Activated T-helper 17 cell treated with anti-CD3 and anti-CD28 coated beads, Interleukin-2, amount 50 U/mL, for 72 hours (primary cell): ENCODE data around the gene GOLGA6L26. TPM values are rescaled to one million over a fixed set of nuclear protein-coding genes. Genes with fewer than 3 reads are reported as not detected.
"Not testable (repeated sequence)": the region's sequence is repeated elsewhere in the genome, so short reads cannot be mapped to it uniquely, and the experiment has no call there.

Experiments used
- ATAC-seq: fragments of 150-1000 bp; cut with Tn5 transposase; replicated peaks from 2 replicates; pipeline ENCODE4 v1.10.0; 2021; ENCODE audit warnings: mild to moderate bottlenecking, moderate library complexity
- H3K27ac Mint-ChIP-seq: one replicate; pipeline ENCODE4 v1.8.0; 2022; ENCODE audit warnings: mixed read lengths
- H3K27me3 Mint-ChIP-seq: one replicate; pipeline ENCODE4 v1.8.0; 2022; ENCODE audit warnings: mixed read lengths
- H3K36me3 Mint-ChIP-seq: one replicate; pipeline ENCODE4 v1.8.0; 2022; ENCODE audit warnings: low read depth, mild to moderate bottlenecking, mixed read lengths
- H3K4me1 Mint-ChIP-seq: one replicate; pipeline ENCODE4 v1.8.0; 2022; ENCODE audit warnings: mixed read lengths
- H3K4me3 Mint-ChIP-seq: one replicate; pipeline ENCODE4 v1.8.0; 2022; ENCODE audit warnings: mild to moderate bottlenecking, mixed read lengths
- H3K9me3 Mint-ChIP-seq: one replicate; pipeline ENCODE4 v1.8.0; 2022; ENCODE audit warnings: mixed read lengths
- total RNA-seq, 2 donors: library from RNA; stranded (reverse); gene quantifications; one replicate each; pipeline ENCODE4 v1.2.3, GENCODE V29; 2022

GOLGA6L26 gene
- total RNA-seq, result not detected

- H3K27ac Mint-ChIP-seq, H3K4me3 Mint-ChIP-seq, H3K36me3 Mint-ChIP-seq, H3K4me1 Mint-ChIP-seq, H3K27me3 Mint-ChIP-seq, H3K9me3 Mint-ChIP-seq, ATAC-seq: not testable (repeated sequence)
Measured at GRCh38 chr15:23334096-23334495, at the start of gene GOLGA6L26. Gene GOLGA6L26 (minus strand): TSS chr15:23334196. CDS start chr15:23334135, 61 bp downstream.

GRCh38 chr15:23381192-23381591, 47.2 kb upstream of the GOLGA6L26 start:
- not testable (repeated sequence) for H3K36me3 Mint-ChIP-seq, H3K4me1 Mint-ChIP-seq, H3K4me3 Mint-ChIP-seq, H3K27ac Mint-ChIP-seq, H3K9me3 Mint-ChIP-seq, ATAC-seq
- H3K27me3 Mint-ChIP-seq, result peaks cover 11% of the 10 kb centered on the region

- ATAC-seq, H3K9me3 Mint-ChIP-seq: not testable (repeated sequence)
Measured at GRCh38 chr15:23380700-23381099, 46.7 kb upstream of the GOLGA6L26 start.

GRCh38 chr15:23378946-23379345, 45.0 kb upstream of the GOLGA6L26 start:
- ATAC-seq, H3K4me1 Mint-ChIP-seq, H3K9me3 Mint-ChIP-seq, H3K4me3 Mint-ChIP-seq, H3K27me3 Mint-ChIP-seq, H3K36me3 Mint-ChIP-seq, H3K27ac Mint-ChIP-seq: not testable (repeated sequence)

More at GRCh38 chr15:23380700-23381099, 46.7 kb upstream of the GOLGA6L26 start:
- not testable (repeated sequence) for H3K27me3 Mint-ChIP-seq, H3K4me3 Mint-ChIP-seq, H3K27ac Mint-ChIP-seq, H3K4me1 Mint-ChIP-seq, H3K36me3 Mint-ChIP-seq

GRCh38 chr15:23374226-23374625, 40.2 kb upstream of the GOLGA6L26 start:
- not testable (repeated sequence) for H3K36me3 Mint-ChIP-seq, ATAC-seq, H3K27me3 Mint-ChIP-seq, H3K27ac Mint-ChIP-seq, H3K9me3 Mint-ChIP-seq, H3K4me3 Mint-ChIP-seq, H3K4me1 Mint-ChIP-seq

- not testable (repeated sequence) for H3K4me1 Mint-ChIP-seq, H3K9me3 Mint-ChIP-seq, H3K36me3 Mint-ChIP-seq, H3K27me3 Mint-ChIP-seq, ATAC-seq, H3K27ac Mint-ChIP-seq, H3K4me3 Mint-ChIP-seq
Measured at GRCh38 chr15:23372891-23373600, 39.0 kb upstream of the GOLGA6L26 start.

- no peak overlapping the region for H3K27ac Mint-ChIP-seq
- ATAC-seq, result no peak
- no peaks in the 10 kb centered on the region for H3K9me3 Mint-ChIP-seq
- no peaks in the 10 kb centered on the region for H3K4me1 Mint-ChIP-seq
- H3K4me3 Mint-ChIP-seq, result no peak overlapping the region
- H3K36me3 Mint-ChIP-seq, result no peaks in the 10 kb centered on the region
- H3K27me3 Mint-ChIP-seq, result no peaks in the 10 kb centered on the region
Measured at GRCh38 chr15:23372284-23372683, 38.3 kb upstream of the GOLGA6L26 start.

GRCh38 chr15:23371868-23372267, 37.9 kb upstream of the GOLGA6L26 start:
- H3K36me3 Mint-ChIP-seq, H3K4me3 Mint-ChIP-seq, H3K9me3 Mint-ChIP-seq, ATAC-seq, H3K4me1 Mint-ChIP-seq, H3K27me3 Mint-ChIP-seq, H3K27ac Mint-ChIP-seq: not testable (repeated sequence)

GRCh38 chr15:23371134-23371533, 37.1 kb upstream of the GOLGA6L26 start:
- not testable (repeated sequence) for H3K9me3 Mint-ChIP-seq, ATAC-seq, H3K4me3 Mint-ChIP-seq, H3K27me3 Mint-ChIP-seq, H3K27ac Mint-ChIP-seq, H3K36me3 Mint-ChIP-seq, H3K4me1 Mint-ChIP-seq

- Mint-ChIP-seq H3K9me3 (no peaks in the 10 kb centered on the region), H3K27me3 (no peaks in the 10 kb centered on the region), H3K4me1 (no peaks in the 10 kb centered on the region), H3K36me3 (no peaks in the 10 kb centered on the region), H3K27ac (no peak overlapping the region), H3K4me3 (no peak overlapping the region)
- ATAC-seq, result no peak
Measured at GRCh38 chr15:23370578-23370977, 36.6 kb upstream of the GOLGA6L26 start.

GRCh38 chr15:23364261-23364660, 30.3 kb upstream of the GOLGA6L26 start:
- not testable (repeated sequence) for H3K36me3 Mint-ChIP-seq, H3K4me1 Mint-ChIP-seq, H3K27me3 Mint-ChIP-seq, H3K27ac Mint-ChIP-seq, H3K9me3 Mint-ChIP-seq, ATAC-seq, H3K4me3 Mint-ChIP-seq

GRCh38 chr15:23362622-23363021, 28.6 kb upstream of the GOLGA6L26 start:
- H3K9me3 Mint-ChIP-seq, ATAC-seq, H3K27me3 Mint-ChIP-seq, H3K36me3 Mint-ChIP-seq, H3K4me3 Mint-ChIP-seq, H3K27ac Mint-ChIP-seq, H3K4me1 Mint-ChIP-seq: not testable (repeated sequence)

GRCh38 chr15:23354448-23354847, 20.5 kb upstream of the GOLGA6L26 start, which contains the start of gene GOLGA8S:
Gene GOLGA8S (plus strand): TSS chr15:23354748. CDS start chr15:23354810, 62 bp downstream.
- not testable (repeated sequence) for H3K9me3 Mint-ChIP-seq, H3K4me3 Mint-ChIP-seq, H3K27me3 Mint-ChIP-seq, H3K27ac Mint-ChIP-seq, ATAC-seq, H3K4me1 Mint-ChIP-seq, H3K36me3 Mint-ChIP-seq

- not testable (repeated sequence) for H3K27me3 Mint-ChIP-seq, H3K4me3 Mint-ChIP-seq, H3K27ac Mint-ChIP-seq, H3K9me3 Mint-ChIP-seq, ATAC-seq
- peaks cover 53% of the 10 kb centered on the region for H3K36me3 Mint-ChIP-seq
- peaks cover 11% of the 10 kb centered on the region for H3K4me1 Mint-ChIP-seq
Measured at GRCh38 chr15:23311233-23311632, 22.8 kb downstream of the GOLGA6L26 start.

- peak overlapping the region; percentile 97 for H3K4me3 Mint-ChIP-seq
- not testable (repeated sequence) for H3K27ac Mint-ChIP-seq, H3K27me3 Mint-ChIP-seq, H3K9me3 Mint-ChIP-seq, ATAC-seq
- peaks cover 51% of the 10 kb centered on the region for H3K36me3 Mint-ChIP-seq
- peaks cover 24% of the 10 kb centered on the region for H3K4me1 Mint-ChIP-seq
Measured at GRCh38 chr15:23305921-23306320, 28.1 kb downstream of the GOLGA6L26 start.

- peak overlapping the region; percentile 87 for H3K27ac Mint-ChIP-seq
- peaks cover 24% of the 10 kb centered on the region for H3K4me1 Mint-ChIP-seq
Measured at GRCh38 chr15:23304805-23305204, 29.2 kb downstream of the GOLGA6L26 start.

More at GRCh38 chr15:23304805-23305204, 29.2 kb downstream of the GOLGA6L26 start:
- H3K9me3 Mint-ChIP-seq, ATAC-seq, H3K27me3 Mint-ChIP-seq: not testable (repeated sequence)
- H3K36me3 Mint-ChIP-seq, result peaks cover 40% of the 10 kb centered on the region
- H3K4me3 Mint-ChIP-seq, result peak overlapping the region; percentile 97
